BE2C (cell line): ENCODE results near the gene PLA2G4B.
A peak's percentile ranks its signal among the peaks of the same experiment; 100 is the strongest.

Experiments used
- DNase-seq: peaks from one replicate; pipeline ENCODE4 v3.0.0-alpha.2; 2020
- H3K27me3 ChIP-seq: fragments of 250-450 bp; sonication (Bioruptor Pico); 2 replicates; pipeline ENCODE4 v1.5.1; 2020; ENCODE audit warnings: mild to moderate bottlenecking
- H3K36me3 ChIP-seq: fragments of 250-450 bp; sonication (Bioruptor Pico); 2 replicates; pipeline ENCODE4 v1.5.1; 2020; ENCODE audit warnings: mild to moderate bottlenecking
- H3K4me1 ChIP-seq: fragments of 250-450 bp; sonication (Bioruptor Pico); 2 replicates; pipeline ENCODE4 v1.5.1; 2020
- H3K4me3 ChIP-seq: 2 replicates; pipeline ENCODE4 v1.5.1; 2011; ENCODE audit warnings: low read depth, low read length
- H3K9me3 ChIP-seq: fragments of 250-450 bp; sonication (Bioruptor Pico); 2 replicates; pipeline ENCODE4 v1.5.1; 2020
- TF ChIP-seq, protein P1 (sequence below): IDR thresholded peaks from 2 replicates; pipeline ENCODE4 v1.5.1; 2012; ENCODE audit warnings: mild to moderate bottlenecking, low read depth, low read length

PLA2G4B gene

DNA sequence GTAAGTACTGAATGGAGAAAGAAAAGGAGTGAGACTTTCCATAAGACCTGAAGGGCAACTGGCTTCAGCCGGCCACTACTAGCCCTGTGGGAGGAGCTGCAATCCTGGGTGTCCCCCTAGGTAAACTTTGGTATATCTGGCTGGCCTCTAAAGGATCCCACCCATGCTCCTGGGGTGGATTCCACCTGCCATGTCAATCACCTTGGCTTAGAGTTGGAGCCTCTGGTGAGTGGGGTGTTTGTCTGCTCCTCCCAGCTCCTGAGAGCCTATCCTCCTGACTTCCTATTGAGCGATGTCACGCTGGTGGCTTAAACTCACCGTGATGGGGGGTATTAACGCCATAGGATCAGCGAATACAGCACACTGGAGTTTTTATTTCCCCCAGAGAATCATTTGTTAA lies 52.6 kb downstream of the PLA2G4B start:
- H3K4me3 ChIP-seq, result no peak overlapping the region
- H3K36me3 ChIP-seq, result no peaks in the 10 kb centered on the region
- H3K4me1 ChIP-seq, result peaks cover 45% of the 10 kb centered on the region
- no peak for DNase-seq
- H3K9me3 ChIP-seq, result no peaks in the 10 kb centered on the region
- no peaks in the 10 kb centered on the region for H3K27me3 ChIP-seq
- TF ChIP-seq, protein P1, sequence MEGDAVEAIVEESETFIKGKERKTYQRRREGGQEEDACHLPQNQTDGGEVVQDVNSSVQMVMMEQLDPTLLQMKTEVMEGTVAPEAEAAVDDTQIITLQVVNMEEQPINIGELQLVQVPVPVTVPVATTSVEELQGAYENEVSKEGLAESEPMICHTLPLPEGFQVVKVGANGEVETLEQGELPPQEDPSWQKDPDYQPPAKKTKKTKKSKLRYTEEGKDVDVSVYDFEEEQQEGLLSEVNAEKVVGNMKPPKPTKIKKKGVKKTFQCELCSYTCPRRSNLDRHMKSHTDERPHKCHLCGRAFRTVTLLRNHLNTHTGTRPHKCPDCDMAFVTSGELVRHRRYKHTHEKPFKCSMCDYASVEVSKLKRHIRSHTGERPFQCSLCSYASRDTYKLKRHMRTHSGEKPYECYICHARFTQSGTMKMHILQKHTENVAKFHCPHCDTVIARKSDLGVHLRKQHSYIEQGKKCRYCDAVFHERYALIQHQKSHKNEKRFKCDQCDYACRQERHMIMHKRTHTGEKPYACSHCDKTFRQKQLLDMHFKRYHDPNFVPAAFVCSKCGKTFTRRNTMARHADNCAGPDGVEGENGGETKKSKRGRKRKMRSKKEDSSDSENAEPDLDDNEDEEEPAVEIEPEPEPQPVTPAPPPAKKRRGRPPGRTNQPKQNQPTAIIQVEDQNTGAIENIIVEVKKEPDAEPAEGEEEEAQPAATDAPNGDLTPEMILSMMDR, result no peak

DNA sequence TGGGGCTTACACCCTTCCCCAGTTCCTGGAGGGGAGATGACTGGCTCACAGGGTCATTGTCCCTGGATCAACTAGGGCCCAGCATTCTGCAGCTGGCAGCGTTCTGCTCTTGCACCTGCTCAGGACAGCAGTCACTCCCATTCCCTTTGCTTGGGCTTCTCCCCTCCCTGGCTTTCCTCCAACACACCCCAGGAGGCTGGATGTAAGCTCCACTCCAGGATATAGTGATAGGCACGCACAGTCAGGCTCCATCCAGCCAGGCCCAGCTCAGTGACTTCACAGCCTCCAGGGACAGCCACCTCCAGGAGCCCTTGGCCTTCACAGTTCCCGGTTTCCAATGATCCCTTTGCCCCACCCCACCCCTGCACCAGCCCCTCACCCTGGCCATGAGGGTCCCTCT lies 53.3 kb downstream of the PLA2G4B start:
- Histone ChIP-seq H3K4me3 (no peak overlapping the region), H3K9me3 (no peaks in the 10 kb centered on the region), H3K4me1 (peaks cover 45% of the 10 kb centered on the region), H3K36me3 (no peaks in the 10 kb centered on the region), H3K27me3 (no peaks in the 10 kb centered on the region)
- DNase-seq, result peak; percentile 76
- TF ChIP-seq, protein P1, result no peak

GRCh38 chr15:41892621-41893421 lies 54.2 kb downstream of the PLA2G4B start:
- Histone ChIP-seq H3K36me3 (no peaks in the 10 kb centered on the region), H3K9me3 (no peaks in the 10 kb centered on the region), H3K4me3 (no peak overlapping the region), H3K4me1 (peaks cover 51% of the 10 kb centered on the region), H3K27me3 (no peaks in the 10 kb centered on the region)
- peak; percentile 45 for DNase-seq
- TF ChIP-seq, protein P1, result no peak

GRCh38 chr15:41893422-41894250 lies 55.0 kb downstream of the PLA2G4B start, which contains the start of gene SPTBN5:
SPTBN5 (minus strand) TSS chr15:41894053; CDS start chr15:41893497, 556 bp downstream.
- no peak for DNase-seq
- H3K4me1 ChIP-seq, result peaks cover 50% of the 10 kb centered on the region
- no peaks in the 10 kb centered on the region for H3K9me3 ChIP-seq
- H3K4me3 ChIP-seq, result peak within 1 kb of the TSS; percentile 47
- TF ChIP-seq, protein P1, result no peak
- no peaks in the 10 kb centered on the region for H3K36me3 ChIP-seq
- no peaks in the 10 kb centered on the region for H3K27me3 ChIP-seq

DNA sequence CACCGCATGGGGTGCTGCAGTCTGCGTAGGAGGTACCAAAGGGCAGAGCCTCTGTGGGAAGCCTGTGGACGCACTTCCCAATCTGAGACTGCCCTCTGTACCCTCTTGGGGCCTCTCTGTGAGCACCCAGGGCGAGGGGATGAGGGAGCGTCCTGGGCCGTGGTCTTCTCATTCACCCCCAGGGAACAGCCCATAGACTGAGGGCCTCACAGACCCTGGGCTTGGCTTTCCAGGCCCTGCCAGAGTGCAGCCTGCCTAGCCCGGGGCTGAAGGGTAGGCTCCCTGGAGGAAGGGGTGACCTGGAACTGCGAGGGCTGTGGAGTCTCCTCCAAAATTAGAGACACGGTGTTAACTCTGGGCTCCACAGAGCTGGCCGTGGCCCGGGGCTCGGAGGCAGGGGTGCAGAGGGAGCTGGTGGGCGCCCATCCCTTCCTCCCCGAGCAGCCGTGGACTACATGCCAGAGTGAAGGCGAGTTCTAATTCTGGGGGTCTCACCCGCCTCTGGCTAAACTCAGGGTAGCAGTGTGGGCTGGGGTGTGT lies 55.7 kb downstream of the PLA2G4B start:
- no peak for DNase-seq
- Histone ChIP-seq H3K9me3 (no peaks in the 10 kb centered on the region), H3K4me3 (no peak overlapping the region), H3K4me1 (peaks cover 45% of the 10 kb centered on the region), H3K27me3 (no peaks in the 10 kb centered on the region), H3K36me3 (no peaks in the 10 kb centered on the region)
- TF ChIP-seq, protein P1, result no peak
